ENCODE data around the gene CD226.
"Not testable (repeated sequence)": the region's sequence is repeated elsewhere in the genome, so short reads cannot be mapped to it uniquely, and the experiment has no call there.

Gene CD226

GRCh38 chr18:69874058-69874457 is 73.6 kb downstream of the CD226 start:
- H3K4me3 ChIP-seq (ENCODE audit: low read depth, low read length), result no peak overlapping the region
- DNase-seq (ENCODE audit: low read depth), result no peak

GRCh38 chr18:69872661-69873060 is 75.0 kb downstream of the CD226 start:
- no peak for TF ChIP-seq CTCF (IDR thresholded peaks at IDR 0.05; ENCODE audit: insufficient read depth, low read depth, low read length, missing control alignments)
- H3K4me3 ChIP-seq (ENCODE audit: low read depth, low read length), result no peak overlapping the region
- no peak for DNase-seq (ENCODE audit: low read depth)

More at GRCh38 chr18:69874058-69874457, 73.6 kb downstream of the CD226 start:
- no peak for TF ChIP-seq CTCF (IDR thresholded peaks at IDR 0.05; ENCODE audit: insufficient read depth, low read depth, low read length, missing control alignments)

GRCh38 chr18:69871363-69871762 is 76.3 kb downstream of the CD226 start:
- DNase-seq (ENCODE audit: low read depth), result no peak
- TF ChIP-seq CTCF (IDR thresholded peaks at IDR 0.05; ENCODE audit: insufficient read depth, low read depth, low read length, missing control alignments), result no peak
- H3K4me3 ChIP-seq (ENCODE audit: low read depth, low read length), result no peak overlapping the region

GRCh38 chr18:69870736-69871135 is 76.9 kb downstream of the CD226 start:
- DNase-seq (ENCODE audit: low read depth), result no peak
- H3K4me3 ChIP-seq (ENCODE audit: low read depth, low read length), result no peak overlapping the region
- TF ChIP-seq CTCF (IDR thresholded peaks at IDR 0.05; ENCODE audit: insufficient read depth, low read depth, low read length, missing control alignments), result no peak

GRCh38 chr18:69866212-69866611 is 81.5 kb downstream of the CD226 start:
- DNase-seq (ENCODE audit: low read depth), result no peak
- TF ChIP-seq CTCF (IDR thresholded peaks at IDR 0.05; ENCODE audit: insufficient read depth, low read depth, low read length, missing control alignments), result no peak
- H3K4me3 ChIP-seq (ENCODE audit: low read depth, low read length), result no peak overlapping the region

- DNase-seq (ENCODE audit: low read depth), result no peak
- no peak for TF ChIP-seq CTCF (IDR thresholded peaks at IDR 0.05; ENCODE audit: insufficient read depth, low read depth, low read length, missing control alignments)
- no peak overlapping the region for H3K4me3 ChIP-seq (ENCODE audit: low read depth, low read length)
These were observed 81.9 kb downstream of the CD226 start for GRCh38 chr18:69865776-69866175.

- H3K4me3 ChIP-seq (ENCODE audit: low read depth, low read length), result not testable (repeated sequence)
- peak; percentile 35 for DNase-seq (ENCODE audit: low read depth)
These were observed 82.9 kb downstream of the CD226 start for GRCh38 chr18:69864802-69865201.
